NCI-H2107 treated with DMSO at 0.1 percent for 48 hours (cell line): Measurements from ENCODE around the gene CNDP2.
A peak's percentile ranks its signal among the peaks of the same experiment; 100 is the strongest.

Experiments
- DNase-seq: peaks from one replicate; lab custom pipeline; 2025; ENCODE audit not compliant: unreplicated experiment; lab: John Stamatoyannopoulos, UW

Gene CNDP2

DNA sequence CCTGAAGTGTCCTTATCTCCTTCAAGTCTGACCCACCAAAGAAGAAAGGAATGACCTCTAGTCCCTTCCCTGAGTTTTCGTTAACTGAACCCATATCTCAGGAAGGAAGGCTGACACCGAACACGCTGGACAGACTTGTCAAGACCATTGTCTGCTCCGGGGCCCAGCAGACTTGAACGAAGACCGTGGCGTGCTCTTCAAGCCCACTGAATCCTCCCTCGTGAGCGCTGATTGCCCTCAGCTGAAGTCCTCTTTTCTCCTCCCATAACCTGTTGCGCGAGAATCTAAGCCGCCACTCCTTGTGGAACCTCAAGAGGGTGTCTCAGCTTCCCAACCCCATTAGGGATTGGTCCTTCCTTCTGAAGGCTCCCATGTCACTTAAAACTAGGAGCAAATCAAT is 37.5 kb downstream of the CNDP2 start:
- no peak for DNase-seq

DNA sequence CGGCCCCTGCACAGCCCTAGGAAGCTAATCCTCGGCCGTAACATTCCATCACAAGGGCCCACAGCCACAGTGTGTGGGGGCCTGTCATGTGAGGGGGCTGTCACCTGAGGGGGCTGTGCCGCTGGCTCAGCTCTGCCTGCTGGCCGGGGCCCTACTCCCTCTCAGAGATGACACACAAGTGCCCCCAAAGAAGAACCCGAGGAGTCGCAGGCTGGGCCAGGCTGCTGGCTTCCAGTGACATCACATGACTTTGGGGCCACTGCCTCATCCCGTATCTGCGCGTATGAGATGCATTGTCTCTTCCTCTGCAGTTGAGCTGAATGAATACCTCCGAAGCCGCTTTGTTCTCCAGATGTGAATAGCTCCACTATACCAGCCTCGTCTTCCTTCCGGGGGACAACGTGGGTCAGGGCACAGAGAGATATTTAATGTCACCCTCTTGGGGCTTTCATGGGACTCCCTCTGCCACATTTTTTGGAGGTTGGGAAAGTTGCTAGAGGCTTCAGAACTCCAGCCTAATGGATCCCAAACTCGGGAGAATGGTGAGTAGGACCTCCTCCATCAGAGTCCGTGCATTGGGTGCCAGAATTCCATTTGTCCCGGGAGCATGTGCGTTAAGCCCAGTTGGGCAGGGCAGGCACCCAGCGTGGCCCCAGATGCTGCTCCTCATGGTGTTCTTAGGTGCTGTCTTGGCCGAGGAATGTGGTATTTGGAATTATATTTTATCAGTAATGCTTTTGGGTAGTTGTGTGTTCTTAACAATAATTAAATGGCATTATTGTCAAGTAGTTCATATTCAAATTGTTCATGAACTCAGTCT is 38.2 kb downstream of the CNDP2 start, which contains the start of gene CNDP1:
TSS of gene CNDP1 (plus strand) at position 351 of the 820 bp plus-strand sequence. CDS start at position 519, 168 bp downstream.
- DNase-seq = no peak

DNA sequence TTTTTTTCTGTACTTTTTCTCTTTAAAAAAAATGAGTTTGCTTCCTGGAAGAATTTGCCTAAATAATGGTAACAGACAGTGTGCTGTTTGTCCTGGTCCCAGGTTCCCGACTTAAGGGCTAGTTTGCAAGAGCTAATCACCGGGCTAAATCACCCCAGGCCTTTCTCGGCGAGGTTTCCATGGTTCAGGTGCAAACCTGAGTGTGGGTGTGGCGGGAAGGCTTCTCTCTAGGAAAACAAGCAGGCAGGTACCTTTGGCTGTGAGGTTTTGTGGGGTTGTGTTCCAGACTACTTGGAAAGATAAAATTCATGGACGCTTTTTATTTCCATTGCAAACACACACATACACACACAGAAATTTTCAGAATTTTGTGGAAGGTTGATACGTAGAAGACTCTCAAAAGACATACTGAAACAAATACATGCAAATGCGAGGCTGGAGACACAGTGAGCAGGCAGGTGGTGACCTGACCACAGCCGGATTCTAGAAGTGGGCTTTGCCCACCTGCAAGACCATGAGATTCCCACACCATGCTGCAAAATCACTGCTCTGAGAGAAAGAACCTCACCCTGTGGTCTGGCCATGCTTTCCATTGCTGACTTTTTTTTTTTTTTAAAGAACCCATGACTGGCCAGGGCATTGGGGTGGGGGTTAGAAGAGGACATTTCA is 39.0 kb downstream of the CNDP2 start:
- no peak for DNase-seq

DNA sequence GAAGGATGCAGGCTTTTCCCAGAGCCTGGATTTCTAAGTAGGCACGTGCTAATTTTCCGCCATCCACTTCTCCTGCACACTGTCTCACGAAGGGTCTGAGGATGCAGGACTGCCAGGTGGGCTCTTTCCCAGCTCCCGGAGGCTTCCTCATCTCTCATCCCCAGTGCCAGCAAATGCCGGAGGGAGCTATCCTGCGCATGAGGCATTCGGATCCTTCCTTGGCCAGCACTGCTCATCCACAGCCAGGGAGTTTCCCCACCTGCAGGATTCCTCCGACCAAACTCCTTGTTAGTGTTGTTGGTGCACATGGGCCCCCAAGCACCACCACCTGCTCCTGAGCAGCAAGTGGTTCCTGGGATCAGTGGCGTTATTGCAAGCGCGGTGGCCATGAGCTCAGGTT is 43.1 kb downstream of the CNDP2 start:
- no peak for DNase-seq

DNA sequence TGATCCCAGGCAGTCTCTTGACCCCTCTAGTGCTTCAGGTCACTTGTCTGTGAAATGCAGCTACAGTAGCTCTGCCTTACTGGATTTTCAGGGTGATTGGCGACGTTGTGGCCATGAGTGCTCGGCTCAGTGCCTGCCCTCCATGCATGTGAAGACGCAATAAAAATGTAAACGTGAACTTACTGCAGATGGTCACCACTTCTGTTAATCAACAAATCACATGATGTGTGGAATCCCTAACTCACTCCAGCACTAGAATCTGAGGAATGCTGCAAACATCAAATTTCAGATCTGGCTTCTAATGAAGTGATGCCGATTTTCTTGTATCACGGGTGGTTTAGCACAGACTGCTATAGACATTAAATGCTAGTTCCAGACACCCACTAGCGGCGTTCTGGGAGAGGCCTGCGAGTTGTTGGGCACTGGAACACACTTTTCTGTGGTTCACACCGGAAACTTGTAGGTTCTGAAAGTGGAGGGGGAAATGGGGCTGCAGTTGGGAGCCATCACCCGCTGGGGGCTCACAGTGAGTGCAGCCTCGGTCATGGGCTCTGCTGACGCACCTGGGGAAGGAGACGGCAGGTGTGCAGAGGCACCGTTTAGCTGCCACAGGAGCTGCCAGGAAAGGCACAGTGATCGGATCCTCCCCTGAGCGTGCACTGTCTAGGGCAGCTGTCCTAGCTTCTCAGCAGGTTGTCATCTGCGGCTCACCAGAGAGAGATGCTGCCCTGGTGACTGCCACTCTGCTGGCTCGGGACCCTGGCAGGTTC is 44.7 kb downstream of the CNDP2 start:
- peak; percentile 56 for DNase-seq

DNA sequence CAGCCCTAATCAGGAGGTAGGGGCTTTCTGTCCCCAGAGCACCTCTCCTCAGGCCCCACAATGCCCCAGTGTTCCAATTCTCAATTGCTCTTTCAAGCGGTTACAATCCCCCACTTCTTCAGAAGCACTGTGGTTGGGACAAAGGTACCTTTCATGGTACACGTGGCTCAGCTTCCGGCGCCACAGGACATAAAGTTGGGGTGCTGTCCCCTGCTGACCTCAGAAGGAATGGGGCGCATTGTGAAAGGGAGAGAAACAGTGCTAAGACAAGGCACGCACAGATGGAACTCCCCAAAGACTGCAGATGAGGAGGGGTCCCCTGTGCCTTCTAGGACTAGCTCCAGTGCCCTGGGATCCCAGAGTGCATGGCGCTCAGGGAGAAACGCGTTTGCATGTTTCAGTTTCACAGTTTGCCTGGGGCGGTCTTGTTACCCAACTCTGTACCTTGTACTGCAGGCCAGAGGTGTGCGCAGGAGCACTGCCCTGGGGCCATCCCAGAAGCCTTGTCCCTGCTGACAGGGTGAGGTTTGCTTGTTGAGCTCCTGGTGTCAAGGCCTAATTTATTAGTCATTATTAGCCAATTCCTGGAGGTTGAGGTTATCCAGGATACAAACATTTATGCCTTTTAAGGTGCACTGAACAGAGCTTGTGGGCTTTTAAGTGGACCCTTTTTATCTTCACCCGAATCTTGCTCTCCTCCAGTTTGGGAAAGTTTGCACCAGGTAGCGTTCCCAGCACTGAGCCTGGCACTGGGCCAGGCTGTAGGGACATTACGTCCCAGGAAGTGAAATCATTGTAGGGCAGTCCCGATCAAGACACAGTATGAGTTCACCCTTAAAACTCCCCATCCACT is 45.8 kb downstream of the CNDP2 start:
- DNase-seq = no peak

DNA sequence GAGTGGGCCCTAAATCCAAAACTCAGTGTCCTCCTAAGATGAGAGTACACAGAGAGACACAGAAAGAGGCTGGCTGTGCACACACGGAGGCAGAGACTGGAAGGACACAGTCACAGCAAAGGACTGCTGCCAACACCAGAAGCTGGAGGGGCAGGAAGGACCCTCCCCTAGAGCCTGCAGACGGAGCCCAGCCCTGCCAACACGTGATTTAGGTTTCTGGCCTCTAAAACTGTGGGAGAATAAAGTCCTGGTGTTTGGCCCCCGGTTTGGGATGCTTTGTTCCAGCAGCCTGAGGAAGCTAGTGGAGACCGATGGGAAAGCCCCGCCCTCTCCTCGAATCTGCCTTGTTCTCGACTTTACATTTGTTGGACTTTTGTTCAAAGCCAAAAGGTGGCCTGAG is 48.7 kb downstream of the CNDP2 start:
- no peak for DNase-seq

DNA sequence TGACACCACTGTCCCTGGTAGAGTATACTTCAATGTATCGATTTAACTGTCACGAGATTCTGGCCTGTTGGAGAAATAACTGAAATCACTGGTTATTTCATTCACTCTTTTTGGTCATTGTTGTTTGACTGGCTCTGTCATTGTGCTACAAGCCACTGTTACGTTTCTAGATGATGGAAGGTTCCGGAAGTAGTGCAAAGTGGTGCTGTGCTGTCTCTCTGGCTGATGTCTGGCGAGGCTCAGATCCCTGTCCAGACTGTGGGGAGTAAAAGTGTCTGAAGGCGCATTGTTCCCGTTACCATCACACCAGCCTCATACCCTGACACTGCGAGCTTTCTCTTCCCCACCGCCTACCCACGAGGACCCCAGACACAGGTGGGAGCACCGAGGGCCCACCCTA is 49.8 kb downstream of the CNDP2 start:
- DNase-seq = no peak

DNA sequence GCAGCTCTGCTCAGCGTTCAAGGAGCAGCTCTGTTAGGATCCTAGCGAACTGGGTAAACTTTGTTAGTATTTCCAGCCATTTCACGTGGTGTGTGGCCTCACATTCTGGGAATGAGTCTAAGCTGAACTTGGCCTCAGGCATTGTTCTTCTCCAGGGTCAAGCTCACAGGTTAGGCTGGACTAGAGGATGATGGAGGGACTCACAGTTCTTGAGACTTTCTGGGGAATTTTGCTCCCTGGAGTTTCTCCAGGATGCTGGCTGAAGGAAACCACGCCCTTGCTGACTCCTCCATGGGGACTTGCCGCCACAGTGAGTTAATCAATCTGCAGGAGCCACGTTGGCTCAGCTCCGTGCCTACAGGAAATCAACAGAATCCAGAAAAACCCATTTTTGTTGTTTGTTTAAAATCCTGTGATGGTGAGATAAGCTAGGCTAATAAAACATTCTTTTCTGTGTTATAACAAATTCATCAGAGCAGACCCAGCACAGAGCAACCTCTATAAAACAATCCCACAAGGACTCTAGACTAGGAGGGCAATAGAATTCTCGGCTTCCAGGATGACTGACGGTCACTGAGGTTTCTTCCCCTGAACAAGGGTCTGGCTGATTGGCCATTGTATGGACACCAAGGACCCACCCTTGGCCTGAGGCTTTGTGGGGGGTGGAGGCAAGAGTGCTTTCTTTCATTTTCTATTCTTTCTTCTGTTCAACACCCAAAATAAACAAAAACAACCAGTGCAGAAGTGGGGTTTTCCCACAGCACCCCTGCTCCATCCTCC is 50.8 kb downstream of the CNDP2 start:
- no peak for DNase-seq

DNA sequence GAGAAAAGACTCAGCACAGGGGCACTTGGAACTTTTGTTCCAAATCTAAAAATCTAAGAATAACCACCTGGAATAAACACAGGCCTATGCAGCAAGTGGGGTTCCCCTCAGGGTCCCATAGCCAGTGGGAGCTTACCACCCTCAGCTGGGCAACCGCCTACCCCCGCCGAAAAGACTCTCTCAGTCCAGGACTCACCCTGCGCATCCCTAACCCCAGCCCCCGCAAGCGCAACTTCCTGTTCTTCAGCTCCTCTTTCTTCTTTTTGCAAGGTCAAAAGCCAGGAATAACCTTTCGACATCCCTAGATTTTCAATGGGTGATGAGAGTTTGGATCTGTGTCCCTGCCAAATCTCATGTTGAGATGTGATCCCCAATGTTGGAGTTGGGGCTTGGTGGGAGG is 51.7 kb downstream of the CNDP2 start:
- DNase-seq = no peak

DNA sequence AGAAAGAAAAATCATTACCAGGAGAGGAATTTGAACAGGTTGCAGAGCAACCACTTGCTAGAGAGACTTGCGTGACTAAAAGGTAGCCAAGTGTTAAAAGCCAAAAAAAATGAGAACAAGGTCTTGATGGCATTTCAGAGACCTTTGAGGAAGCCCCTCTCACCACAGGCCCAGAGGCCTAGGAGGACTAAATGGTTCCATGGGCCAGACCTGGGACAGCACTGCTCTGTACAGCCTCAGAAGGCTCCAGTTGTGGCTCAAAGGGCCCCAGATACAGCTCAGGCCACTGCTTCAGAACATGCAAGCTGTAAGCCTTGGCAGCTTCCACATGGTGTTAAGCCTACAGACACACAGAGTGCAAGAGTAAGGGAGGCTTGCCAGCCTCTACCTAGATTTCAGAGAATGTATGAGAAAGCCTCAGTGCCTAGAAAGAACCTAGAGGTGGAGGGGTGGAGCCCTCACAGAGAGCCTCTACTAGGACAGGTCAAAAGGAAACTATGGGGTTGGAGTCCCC is 53.5 kb downstream of the CNDP2 start:
- no peak for DNase-seq

DNA sequence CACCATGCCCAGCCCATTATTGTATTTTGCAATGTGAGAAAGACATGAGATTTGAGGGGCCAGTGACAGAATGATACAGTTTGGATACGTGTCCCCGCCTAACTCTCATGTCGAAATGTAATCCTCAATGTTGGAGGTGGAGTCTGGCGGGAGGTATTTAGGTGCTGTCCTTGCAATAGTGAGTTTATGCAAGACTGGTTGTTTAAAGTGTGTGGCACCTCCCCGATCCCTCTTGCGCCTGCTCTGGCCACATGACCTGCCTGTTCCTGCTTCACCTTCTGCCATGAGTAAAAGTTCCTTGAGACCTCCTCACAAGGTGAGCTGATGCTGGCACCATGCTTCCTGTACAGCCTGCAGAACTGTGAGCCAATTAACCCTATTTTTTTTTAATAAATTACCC is 54.7 kb downstream of the CNDP2 start:
- no peak for DNase-seq

DNA sequence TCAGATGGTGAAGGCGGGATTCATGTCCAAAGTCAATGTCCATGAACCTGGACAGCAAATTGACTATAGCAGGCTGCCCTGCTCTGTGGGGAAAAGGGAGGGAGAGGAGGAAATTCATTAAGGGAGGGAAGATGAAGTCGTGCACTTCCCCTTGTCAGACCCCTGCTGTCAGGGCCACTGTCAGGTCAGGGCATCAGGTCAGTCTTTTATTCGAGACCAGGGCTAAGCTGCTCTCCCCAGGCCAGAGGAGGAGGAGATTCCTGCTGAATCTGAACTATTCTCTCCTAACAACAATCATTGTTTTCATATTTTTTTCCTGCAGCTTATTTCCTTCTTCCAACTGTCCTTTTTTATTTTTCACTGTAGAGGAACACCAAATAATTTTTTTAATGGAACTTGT is 55.3 kb downstream of the CNDP2 start:
- DNase-seq = no peak

DNA sequence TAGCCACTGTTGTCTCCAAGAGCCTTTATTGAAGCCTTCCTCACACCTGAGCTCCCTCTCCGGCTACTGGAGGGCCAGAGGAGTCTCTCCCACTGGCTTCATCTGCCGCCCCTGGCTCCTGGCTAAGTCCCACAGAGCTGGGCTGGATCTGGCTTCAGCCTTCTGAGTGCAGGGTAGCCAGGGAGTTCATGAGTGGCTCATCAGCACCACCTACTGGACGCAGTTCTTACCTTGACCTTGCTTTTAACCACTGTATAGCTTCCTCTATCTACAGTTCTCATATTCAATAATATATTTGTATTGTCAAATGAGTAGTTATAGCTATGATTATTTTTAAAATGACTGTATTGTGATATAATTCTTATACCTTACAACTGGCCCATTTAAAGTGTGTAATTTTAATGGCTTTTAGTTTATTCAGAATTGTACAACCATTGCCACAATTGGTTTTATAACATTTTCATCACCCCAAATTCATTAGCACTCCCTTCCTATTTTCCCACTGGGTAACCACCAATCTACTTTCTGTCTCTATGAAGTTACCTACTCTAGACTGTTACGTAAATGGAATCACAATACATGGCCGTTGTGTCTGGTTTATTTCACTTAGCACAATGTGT is 55.9 kb downstream of the CNDP2 start:
- DNase-seq = peak; percentile 91

DNA sequence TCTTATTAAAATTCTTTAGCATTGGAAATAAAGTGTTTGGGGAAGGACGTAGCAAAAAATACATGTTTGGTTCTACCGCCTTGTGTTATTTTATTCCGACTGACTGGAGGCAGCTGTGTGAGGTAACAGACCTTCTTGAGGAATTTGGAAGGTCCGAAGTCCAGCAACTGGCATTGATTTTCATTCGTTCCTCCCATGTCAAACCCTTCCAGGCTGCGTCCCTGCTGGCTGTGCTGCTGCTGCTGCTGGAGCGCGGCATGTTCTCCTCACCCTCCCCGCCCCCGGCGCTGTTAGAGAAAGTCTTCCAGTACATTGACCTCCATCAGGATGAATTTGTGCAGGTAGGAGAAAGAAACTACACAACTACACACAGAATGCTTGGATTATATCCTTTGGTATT is 60.0 kb downstream of the CNDP2 start:
- DNase-seq = no peak

DNA sequence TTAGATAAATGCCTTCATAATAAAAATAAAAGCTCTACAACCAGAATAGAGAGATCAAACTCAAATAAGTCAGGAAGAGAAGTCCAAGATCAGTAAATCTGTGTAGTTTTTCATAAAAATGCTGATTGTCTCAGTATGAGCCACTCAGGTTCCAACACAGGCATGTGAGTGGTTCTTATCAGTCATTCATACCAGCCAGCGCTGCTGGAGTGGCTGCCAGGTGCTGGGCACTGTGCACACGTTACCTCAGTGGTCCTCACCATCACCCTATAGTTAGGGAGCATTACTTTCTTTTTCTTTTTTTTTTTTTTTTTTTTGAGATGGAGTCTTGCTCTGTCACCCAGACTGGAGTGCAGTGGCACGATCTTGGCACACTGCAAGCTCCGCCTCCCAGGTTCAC is 61.9 kb downstream of the CNDP2 start:
- no peak for DNase-seq

DNA sequence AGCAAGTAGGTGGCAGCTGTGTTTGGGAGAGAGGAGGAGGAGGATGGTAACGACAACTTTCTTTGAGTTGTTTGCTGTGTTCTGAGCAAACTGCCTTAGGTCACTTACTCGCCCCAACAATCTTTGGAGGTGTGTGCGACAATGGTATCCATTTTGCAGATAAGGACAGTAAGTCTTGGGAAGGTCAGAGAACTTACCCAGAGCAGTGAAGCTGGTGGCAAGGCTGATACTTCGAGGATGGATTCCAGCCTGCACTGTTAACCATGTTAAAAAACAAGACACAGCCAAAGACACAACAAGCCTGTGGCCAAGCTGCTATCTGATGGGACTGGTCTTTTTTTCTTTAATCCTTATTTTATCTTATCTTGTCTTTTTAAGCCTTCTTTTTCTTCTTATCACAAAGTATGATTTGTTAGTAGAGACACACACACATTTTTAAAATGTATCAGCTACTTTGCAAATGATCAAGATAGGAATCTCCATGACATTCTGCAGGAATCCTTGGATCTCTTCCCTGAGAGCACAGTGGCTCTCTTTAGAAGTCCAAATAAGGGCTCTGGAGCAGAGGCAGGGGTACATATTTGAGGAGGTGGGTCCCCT is 66.1 kb downstream of the CNDP2 start:
- DNase-seq = no peak

DNA sequence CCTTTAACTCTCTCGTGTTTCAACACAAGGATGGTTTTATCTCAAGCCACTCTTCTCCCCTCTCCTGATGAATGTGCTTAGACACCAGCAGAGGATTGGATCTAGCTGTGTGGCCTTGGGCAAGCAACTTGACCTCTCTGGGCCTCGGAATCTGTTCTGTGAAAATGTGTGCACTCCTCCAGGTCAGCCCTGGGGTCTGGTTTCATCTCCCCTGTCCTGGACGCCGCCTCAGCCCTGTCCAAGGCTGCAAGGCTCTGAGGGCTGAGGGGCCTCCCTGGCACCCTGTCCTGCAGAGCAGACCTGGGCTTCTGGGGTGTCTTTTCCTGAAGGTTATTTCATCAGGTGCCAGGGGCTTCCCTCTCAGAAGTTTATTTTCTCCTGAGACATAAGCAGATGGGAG is 66.6 kb downstream of the CNDP2 start:
- DNase-seq = no peak

DNA sequence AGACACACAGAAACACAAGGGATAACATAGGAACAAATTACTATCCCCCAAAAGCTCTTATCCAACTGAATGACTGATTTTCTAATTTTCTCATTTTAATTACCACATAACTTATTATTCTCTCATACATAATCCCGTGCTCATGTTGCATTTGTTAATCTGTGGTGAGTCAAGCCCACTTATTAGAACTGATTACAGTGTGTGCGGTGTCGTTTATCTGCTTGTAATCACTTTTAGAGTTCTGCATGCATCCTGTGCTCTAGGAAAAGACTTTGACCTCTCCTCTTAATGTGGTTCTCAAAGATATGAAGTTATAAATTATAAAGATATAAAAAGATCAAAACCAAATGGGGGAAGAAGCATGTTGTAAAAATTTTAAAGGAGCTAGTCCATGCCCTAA is 67.8 kb downstream of the CNDP2 start:
- no peak for DNase-seq
